ENCODE results near the gene RNF168.
A peak's percentile ranks its signal among the peaks of the same experiment; 100 is the strongest.
"Not testable (repeated sequence)": the region's sequence is repeated elsewhere in the genome, so short reads cannot be mapped to it uniquely, and the experiment has no call there.

The RNF168 gene

DNA sequence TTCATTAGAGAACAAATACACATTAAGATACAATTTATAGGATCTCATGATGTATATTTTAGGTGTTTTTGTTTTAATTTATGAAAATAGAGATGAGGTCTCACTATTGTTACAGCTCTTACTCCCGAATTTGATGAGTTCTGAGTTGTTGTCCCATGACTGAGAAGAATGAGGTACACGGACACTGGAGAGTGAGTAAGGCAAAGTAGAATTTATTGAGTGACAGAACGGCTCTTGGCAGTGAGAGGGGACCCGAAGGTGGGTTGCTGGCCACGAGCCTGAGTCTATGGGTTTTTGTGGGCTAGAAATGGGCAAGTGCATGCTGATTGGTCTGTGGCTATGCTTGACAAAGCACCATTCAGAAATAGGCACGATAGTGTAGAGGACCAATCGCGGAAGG lies 3.1 kb upstream of the RNF168 start:
- no peak for TF ChIP-seq TARDBP (IDR thresholded peaks at IDR 0.05)
- TF ChIP-seq FOXA1 (IDR thresholded peaks at IDR 0.05) = no peak
- no peak for TF ChIP-seq HDGF (IDR thresholded peaks at IDR 0.05; ENCODE audit: borderline replicate concordance)
- TF ChIP-seq FOXM1 (IDR thresholded peaks at IDR 0.05; ENCODE audit: borderline replicate concordance) = no peak
- no peak for TF ChIP-seq ZNF384 (IDR thresholded peaks at IDR 0.05)
- TF ChIP-seq PKNOX1 (IDR thresholded peaks at IDR 0.05) = no peak
- TF ChIP-seq SUZ12 (IDR thresholded peaks at IDR 0.05) = no peak
- TF ChIP-seq ELF4 (IDR thresholded peaks at IDR 0.05) = no peak
- TF ChIP-seq BHLHE40 (IDR thresholded peaks at IDR 0.05; ENCODE audit: borderline replicate concordance) = no peak
- TF ChIP-seq ARNT (IDR thresholded peaks at IDR 0.05) = no peak
- no peak for TF ChIP-seq L3MBTL2 (conservative IDR thresholded peaks at IDR 0.05)
- no peak for TF ChIP-seq SP1 (IDR thresholded peaks at IDR 0.05)
- TF ChIP-seq NFRKB (IDR thresholded peaks at IDR 0.05) = no peak
- TF ChIP-seq CTBP1 (IDR thresholded peaks at IDR 0.05; ENCODE audit: borderline replicate concordance) = no peak
- no peak for TF ChIP-seq FOXK2 (IDR thresholded peaks at IDR 0.05)
- no peak for TF ChIP-seq LEF1 (IDR thresholded peaks at IDR 0.05; ENCODE audit: borderline replicate concordance)
- ChIA-PET CTCF (no interaction called here), POLR2A (no interaction called here)
- DNase-seq (ENCODE audit: extremely low spot score) = no peak

DNA sequence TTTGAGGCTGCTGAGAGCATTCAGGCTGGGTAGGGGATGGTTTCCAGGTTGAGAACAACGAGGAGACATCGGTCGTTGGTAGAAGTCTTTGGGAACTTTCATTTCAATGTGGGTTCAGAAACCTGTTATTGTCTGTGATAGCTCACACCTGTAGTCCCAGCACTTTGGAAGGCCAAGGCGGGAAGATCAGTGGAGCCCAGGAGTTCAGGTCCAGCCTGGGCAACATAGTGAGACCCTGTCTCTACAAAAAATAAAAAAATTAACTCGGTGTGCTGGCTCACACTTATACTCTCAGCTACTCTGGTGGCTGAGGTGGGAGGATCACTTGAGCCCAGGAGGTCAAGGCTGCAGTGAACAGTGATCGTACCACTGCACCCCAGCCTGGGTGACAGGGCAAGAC lies 988 bp upstream of the RNF168 start:
- ChIA-PET POLR2A (interaction anchor here (1.4 kb wide), 2 partner anchors 8 to 18 kb away, joined by 4 to 5 read pairs; no protein-coding TSS in a partner anchor), CTCF (interaction anchor here (0.6 to 1.0 kb wide), 3 partner anchors 8 to 251 kb away, joined by 3 to 4 read pairs (median 3); no protein-coding TSS in a partner anchor)
- TF ChIP-seq SUZ12 (IDR thresholded peaks at IDR 0.05) = no peak
- TF ChIP-seq ARNT (IDR thresholded peaks at IDR 0.05) = no peak
- TF ChIP-seq CTBP1 (IDR thresholded peaks at IDR 0.05; ENCODE audit: borderline replicate concordance) = no peak
- TF ChIP-seq FOXA1 (IDR thresholded peaks at IDR 0.05) = no peak
- no peak for TF ChIP-seq FOXK2 (IDR thresholded peaks at IDR 0.05)
- no peak for TF ChIP-seq SP1 (IDR thresholded peaks at IDR 0.05)
- no peak for TF ChIP-seq FOXM1 (IDR thresholded peaks at IDR 0.05; ENCODE audit: borderline replicate concordance)
- TF ChIP-seq BHLHE40 (IDR thresholded peaks at IDR 0.05; ENCODE audit: borderline replicate concordance) = no peak
- no peak for TF ChIP-seq ELF4 (IDR thresholded peaks at IDR 0.05)
- TF ChIP-seq NFRKB (IDR thresholded peaks at IDR 0.05) = no peak
- TF ChIP-seq LEF1 (IDR thresholded peaks at IDR 0.05; ENCODE audit: borderline replicate concordance) = no peak
- no peak for TF ChIP-seq HDGF (IDR thresholded peaks at IDR 0.05; ENCODE audit: borderline replicate concordance)
- TF ChIP-seq PKNOX1 (IDR thresholded peaks at IDR 0.05) = no peak
- TF ChIP-seq ZNF384 (IDR thresholded peaks at IDR 0.05) = no peak
- TF ChIP-seq TARDBP (IDR thresholded peaks at IDR 0.05) = no peak
- no peak for TF ChIP-seq L3MBTL2 (conservative IDR thresholded peaks at IDR 0.05)
- no peak for DNase-seq (ENCODE audit: extremely low spot score)

GRCh38 chr3:196504077-196504398 lies 470 bp upstream of the RNF168 start:
- CTCF ChIA-PET = interaction anchor here (1.0 kb wide), 1 partner anchor 9 kb away, joined by 4 read pairs; no protein-coding TSS in a partner anchor
- DNase-seq (ENCODE audit: extremely low spot score) = not testable (repeated sequence)
- POLR2A ChIA-PET = interaction anchor here (1.4 kb wide), 2 partner anchors 9 to 17 kb away, joined by 4 to 5 read pairs; no protein-coding TSS in a partner anchor

DNA sequence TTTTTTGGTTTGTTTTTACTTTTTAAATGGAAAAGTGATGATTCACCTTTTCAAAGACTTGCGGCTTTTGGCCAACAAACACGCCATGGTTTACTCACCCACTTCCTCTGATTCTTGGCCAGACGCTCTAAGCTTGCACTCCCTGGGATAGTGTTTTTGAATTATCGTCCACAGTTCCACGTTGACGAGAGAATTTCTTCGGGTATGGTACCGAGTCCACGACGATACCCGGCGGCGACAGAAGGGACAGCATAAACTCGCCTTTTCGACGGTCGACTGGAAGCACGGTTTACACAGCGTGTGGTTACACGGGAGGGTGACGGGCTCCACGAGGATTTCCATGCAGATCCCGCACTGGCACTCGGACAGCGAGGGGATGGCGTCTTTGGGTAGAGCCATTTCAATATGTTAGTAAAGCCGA lies 783 bp downstream of the RNF168 start:
- POLR2A ChIA-PET = no interaction called here
- no peak for TF ChIP-seq CTBP1 (IDR thresholded peaks at IDR 0.05; ENCODE audit: borderline replicate concordance)
- no peak for TF ChIP-seq ARNT (IDR thresholded peaks at IDR 0.05)
- TF ChIP-seq NFRKB (IDR thresholded peaks at IDR 0.05) = no peak
- TF ChIP-seq FOXM1 (IDR thresholded peaks at IDR 0.05; ENCODE audit: borderline replicate concordance) = no peak
- peak; percentile 16 for DNase-seq (ENCODE audit: extremely low spot score)
- CTCF ChIA-PET = no interaction called here

DNA sequence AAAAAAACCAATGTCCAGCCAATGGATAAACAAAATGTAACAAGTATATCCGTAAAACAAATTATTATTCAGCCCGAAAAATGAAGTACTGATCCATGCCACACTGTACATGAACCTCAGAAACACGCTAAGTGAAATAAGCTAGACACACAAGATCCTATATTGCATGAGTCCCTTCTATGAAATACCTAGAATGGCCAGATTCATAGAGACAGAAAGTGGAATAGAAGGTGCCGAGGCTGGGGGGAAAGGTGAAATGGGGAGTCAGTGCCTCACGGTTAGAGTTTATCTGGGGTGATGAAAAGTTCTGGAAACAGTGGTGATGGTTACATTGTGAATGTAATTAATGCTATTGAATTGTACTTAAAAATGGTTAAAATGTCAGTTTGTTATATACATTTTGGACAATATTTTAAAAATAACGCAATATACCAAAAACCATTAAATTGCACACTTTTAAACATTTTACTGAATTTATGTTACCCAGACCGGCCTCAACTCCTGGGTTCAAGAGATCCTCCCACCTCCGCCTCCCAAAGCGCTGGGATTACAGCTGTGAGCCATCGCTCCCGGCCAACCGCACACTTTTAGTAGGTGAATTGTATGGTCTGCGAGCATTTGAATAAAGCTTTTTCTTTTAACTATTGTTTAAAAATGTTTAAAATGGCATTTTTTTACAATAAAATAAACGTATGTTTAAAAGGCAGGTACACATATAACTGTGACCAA lies 2.1 kb downstream of the RNF168 start:
- POLR2A ChIA-PET = no interaction called here
- TF ChIP-seq NFRKB (IDR thresholded peaks at IDR 0.05) (no peak), ZNF384 (IDR thresholded peaks at IDR 0.05) (0 out of 2 replicates have a peak, but pooled peaks have one; percentile 42)
- DNase-seq (ENCODE audit: extremely low spot score) = no peak

DNA sequence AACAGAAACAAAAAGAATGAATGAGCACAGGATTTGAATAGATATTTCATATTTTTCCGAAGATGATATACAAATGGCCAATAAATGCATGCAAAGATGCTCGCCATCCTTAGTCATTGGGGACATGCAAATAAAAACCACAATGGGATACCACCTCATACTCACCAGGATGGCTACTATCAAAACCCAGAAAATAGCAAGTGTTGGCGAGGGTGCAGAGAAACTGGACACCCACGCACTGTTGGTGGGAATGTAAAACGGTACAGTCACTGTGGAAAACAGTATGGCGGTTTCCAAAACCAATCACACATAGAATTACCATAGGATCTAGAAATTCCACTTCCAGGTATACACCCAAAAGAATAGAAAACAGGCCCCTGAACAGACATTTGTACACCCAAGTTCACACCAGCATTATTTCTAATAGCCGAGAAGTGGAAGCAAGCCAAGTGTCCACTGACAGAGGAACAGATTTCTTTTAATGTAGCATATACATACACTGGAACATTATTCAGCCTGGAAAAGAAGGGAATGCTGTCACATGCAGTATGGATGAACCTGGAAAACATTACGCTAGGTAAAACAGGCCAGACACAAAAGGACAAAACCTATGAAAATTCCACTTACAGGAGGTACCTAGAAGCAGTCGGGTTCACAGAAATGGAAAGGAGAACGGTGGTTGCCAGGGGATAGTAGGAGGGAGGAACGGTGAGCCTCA lies 3.6 kb downstream of the RNF168 start:
- ChIA-PET POLR2A (no interaction called here), CTCF (no interaction called here)
- TF ChIP-seq CTBP1 (IDR thresholded peaks at IDR 0.05; ENCODE audit: borderline replicate concordance) (no peak), L3MBTL2 (conservative IDR thresholded peaks at IDR 0.05) (0 out of 2 replicates have a peak, but pooled peaks have one; percentile 23)

More for the DNA sequence above, 2.1 kb downstream of the RNF168 start:
- CTCF ChIA-PET = interaction anchor here (0.7 kb wide), 1 partner anchor 130 kb away, joined by 4 read pairs; no protein-coding TSS in a partner anchor

GRCh38 chr3:196499061-196499460 lies 4.5 kb downstream of the RNF168 start:
- TF ChIP-seq FOXK2 (IDR thresholded peaks at IDR 0.05) = no peak
- TF ChIP-seq BHLHE40 (IDR thresholded peaks at IDR 0.05; ENCODE audit: borderline replicate concordance) = no peak
- TF ChIP-seq ELF4 (IDR thresholded peaks at IDR 0.05) = no peak
- TF ChIP-seq SUZ12 (IDR thresholded peaks at IDR 0.05) = no peak
- no peak for TF ChIP-seq LEF1 (IDR thresholded peaks at IDR 0.05; ENCODE audit: borderline replicate concordance)
- TF ChIP-seq ZNF384 (IDR thresholded peaks at IDR 0.05) = no peak
- no peak for TF ChIP-seq FOXM1 (IDR thresholded peaks at IDR 0.05; ENCODE audit: borderline replicate concordance)
- no peak for TF ChIP-seq ARNT (IDR thresholded peaks at IDR 0.05)
- no peak for TF ChIP-seq SP1 (IDR thresholded peaks at IDR 0.05)
- no peak for TF ChIP-seq L3MBTL2 (conservative IDR thresholded peaks at IDR 0.05)
- no peak for TF ChIP-seq FOXA1 (IDR thresholded peaks at IDR 0.05)
- no peak for TF ChIP-seq NFRKB (IDR thresholded peaks at IDR 0.05)
- no peak for TF ChIP-seq PKNOX1 (IDR thresholded peaks at IDR 0.05)
- no peak for TF ChIP-seq CTBP1 (IDR thresholded peaks at IDR 0.05; ENCODE audit: borderline replicate concordance)
- POLR2A ChIA-PET = no interaction called here
- no peak for DNase-seq (ENCODE audit: extremely low spot score)
- CTCF ChIA-PET = no interaction called here

More for the DNA sequence above, 3.6 kb downstream of the RNF168 start:
- no peak for DNase-seq (ENCODE audit: extremely low spot score)
